ES-I3 (cell line): ENCODE results near the gene PASK.

ENCODE experiments used
- H3K36me3 ChIP-seq: 2 replicates; pipeline ENCODE4 v1.6.1; 2013; ENCODE audit warnings: mild to moderate bottlenecking, low read length, control low read depth, moderate library complexity; ENCODE audit not compliant: insufficient read depth
- H3K4me1 ChIP-seq: 2 replicates; pipeline ENCODE4 v1.6.1; 2013; ENCODE audit warnings: mild to moderate bottlenecking, control low read depth, low read length; ENCODE audit not compliant: insufficient read depth
- H3K9ac ChIP-seq: 2 replicates; pipeline ENCODE4 v1.6.1; 2013; ENCODE audit warnings: low read depth, mild to moderate bottlenecking, low read length, moderate library complexity
- H3K9me3 ChIP-seq: 2 replicates; pipeline ENCODE4 v1.6.1; 2013; ENCODE audit warnings: mild to moderate bottlenecking, low read length, moderate library complexity; ENCODE audit not compliant: control insufficient read depth, insufficient read depth

The PASK gene

DNA sequence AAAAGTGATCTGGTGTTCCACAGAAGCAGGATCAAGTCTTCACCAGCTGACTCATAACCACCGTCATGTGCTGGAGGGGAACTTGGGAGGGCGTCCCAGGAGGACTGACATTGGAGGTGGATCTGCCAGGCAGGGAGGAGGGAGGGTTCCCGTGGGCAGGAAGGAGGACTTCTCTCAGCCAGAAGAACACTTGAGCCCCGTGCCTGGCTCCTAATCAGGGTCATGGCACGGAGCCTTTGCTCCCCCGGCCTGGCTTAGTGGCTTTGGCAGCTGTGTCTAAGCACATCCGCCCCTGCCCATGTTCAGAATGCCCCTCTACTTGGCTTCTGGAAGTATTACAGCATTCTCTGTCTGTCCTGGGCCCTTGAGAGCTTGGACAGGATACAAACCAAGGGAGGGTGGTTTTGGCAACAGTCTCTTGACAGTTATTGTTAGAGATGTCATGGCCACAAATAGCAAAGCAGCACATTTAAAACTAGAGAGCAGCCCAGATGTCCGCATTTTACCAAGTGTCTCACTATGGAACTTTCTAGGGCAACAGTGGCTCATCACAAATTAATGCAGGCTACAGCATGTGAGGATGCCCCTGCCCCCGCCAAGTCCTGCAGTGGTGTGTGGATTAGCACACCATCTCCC lies 12.5 kb upstream of the PASK start:
- Histone ChIP-seq H3K4me1 (no peaks in the 10 kb centered on the region), H3K9ac (no peak overlapping the region), H3K9me3 (no peaks in the 10 kb centered on the region), H3K36me3 (no peaks in the 10 kb centered on the region; the same call in none of the 2 replicates)

DNA sequence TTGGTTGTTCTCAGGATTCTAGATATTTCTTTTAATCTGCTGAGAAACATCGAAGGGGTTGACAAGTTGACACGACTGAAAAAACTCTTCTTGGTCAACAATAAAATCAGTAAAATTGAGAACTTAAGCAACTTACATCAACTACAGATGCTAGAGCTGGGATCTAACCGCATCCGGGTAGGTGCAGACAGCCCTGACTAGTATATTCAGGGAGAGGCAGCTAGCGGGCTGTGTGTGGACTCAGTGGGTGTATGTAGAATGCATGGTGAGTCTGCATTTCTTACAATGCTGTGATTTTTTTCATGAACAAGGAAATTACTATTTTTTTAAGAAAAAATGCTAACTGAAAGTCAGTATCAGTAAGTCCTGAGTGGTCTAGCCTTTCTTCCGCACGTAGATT lies 11.0 kb upstream of the PASK start:
- Histone ChIP-seq H3K9me3 (no peaks in the 10 kb centered on the region), H3K9ac (no peak overlapping the region), H3K36me3 (no peaks in the 10 kb centered on the region; the same call in none of the 2 replicates), H3K4me1 (no peaks in the 10 kb centered on the region)

DNA sequence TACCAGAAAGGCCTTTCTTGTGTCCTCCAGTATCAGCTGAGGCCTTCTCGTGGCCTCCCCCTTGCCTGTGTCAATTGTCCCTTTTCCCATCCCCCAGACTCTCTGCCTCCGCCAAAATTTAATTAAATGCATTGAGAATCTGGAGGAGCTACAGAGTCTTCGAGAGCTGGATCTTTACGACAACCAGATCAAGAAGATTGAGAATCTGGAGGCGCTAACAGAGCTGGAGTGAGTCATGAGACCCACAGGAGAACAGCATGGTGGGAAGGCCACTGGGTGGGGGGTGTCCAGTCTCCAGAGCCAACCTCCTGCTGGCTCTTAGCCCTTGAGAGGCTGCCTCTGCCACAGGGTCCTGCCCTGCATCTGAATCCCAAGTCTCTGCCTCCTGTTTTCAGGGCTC lies 9.8 kb upstream of the PASK start:
- Histone ChIP-seq H3K4me1 (no peaks in the 10 kb centered on the region), H3K36me3 (no peaks in the 10 kb centered on the region; the same call in none of the 2 replicates), H3K9ac (no peak overlapping the region), H3K9me3 (no peaks in the 10 kb centered on the region)

DNA sequence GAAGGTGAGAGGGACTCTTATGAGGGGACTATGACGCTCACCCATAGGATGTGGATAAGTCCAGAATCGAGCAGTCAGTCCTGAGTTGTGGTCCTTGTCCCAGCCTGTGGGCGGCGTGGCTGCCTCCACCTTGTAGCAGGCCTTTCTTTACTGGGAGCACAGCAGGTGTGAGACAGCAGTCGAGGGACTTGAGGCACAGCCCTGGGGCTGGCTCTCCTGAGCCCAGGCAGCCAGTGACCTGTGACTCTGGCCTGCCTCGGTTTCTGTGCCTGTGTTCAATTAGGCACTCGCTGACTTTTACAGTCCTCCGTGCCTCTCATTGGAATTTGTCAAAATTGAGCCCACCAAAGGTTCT lies 9.3 kb upstream of the PASK start:
- Histone ChIP-seq H3K4me1 (no peaks in the 10 kb centered on the region), H3K36me3 (no peaks in the 10 kb centered on the region; the same call in none of the 2 replicates), H3K9me3 (no peaks in the 10 kb centered on the region), H3K9ac (no peak overlapping the region)

DNA sequence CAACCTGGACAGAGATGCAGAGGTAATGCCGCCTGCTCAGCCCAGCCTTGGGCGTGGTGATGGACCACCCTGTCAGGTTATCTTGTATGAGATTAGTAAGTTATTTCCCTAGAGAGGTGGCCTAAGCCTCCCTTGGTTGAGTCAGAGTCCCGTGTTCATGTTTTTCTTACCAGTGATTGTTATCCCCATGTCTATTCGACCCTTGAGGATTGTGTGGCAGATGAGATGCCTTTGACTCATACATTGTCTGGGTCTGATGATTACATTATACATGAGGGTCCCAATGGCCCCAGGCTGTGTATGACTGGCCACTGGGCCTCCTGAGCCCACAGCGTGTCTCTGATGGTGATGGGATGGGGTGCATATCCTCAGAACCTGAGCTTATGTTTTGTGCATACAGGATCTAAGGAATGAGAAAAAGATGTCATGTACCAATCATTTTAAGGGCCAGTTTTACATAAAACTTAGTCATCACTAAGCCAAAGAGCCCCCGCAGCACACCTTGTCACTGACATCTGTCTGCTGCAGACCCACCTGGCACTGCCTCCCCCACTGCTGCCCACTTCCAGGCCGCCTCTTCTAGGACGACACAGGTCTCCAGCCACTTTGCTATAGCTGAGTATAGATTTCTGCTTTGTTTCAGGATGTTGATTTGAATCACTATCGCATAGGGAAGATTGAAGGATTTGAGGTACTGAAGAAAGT lies 8.7 kb upstream of the PASK start:
- Histone ChIP-seq H3K9me3 (no peaks in the 10 kb centered on the region), H3K36me3 (no peaks in the 10 kb centered on the region; the same call in none of the 2 replicates), H3K9ac (no peak overlapping the region), H3K4me1 (no peaks in the 10 kb centered on the region)

DNA sequence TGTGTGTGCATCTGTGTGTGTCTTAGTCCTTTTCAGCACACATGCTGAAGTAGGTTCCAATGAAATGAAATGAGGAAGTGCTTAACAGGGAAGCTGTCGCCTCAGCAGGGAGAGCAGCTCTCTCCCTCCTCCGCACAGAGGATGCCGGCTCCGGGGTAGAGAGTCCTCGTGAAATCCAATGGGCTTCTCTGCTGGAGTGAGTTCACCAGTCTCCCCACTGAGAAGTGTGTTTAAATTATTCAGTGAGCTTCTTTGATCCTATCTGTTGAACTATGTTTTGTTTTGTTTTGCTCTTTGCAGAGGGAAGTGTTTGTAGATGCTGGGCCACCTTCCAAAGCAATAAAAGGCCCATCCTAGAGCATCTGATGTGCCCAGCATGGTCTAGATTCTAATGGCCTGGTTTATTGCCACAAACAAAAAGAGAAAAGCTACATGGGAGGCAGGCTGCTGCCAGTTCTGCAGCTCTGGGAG lies 7.7 kb upstream of the PASK start:
- no peaks in the 10 kb centered on the region for H3K4me1 ChIP-seq

DNA sequence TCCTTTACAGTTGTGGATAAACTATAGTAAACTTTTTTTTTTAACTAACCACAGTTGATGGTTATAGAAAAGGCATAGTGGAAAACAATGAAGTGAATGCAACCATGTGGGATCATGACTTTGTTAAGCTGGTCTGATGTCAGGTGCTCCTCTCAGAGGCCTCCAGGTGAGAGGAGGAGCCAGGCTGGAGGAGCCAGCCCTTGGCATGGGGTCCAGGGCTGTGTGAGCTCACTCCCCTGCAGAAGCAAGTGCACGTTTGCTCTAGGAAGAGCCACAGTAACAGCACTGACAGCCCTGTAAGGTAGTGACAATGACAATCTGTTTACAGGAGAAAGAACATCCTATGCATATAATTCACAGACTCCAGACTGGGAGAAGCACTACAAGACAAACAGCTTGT lies 6.7 kb upstream of the PASK start:
- no peaks in the 10 kb centered on the region for H3K4me1 ChIP-seq
- H3K9me3 ChIP-seq, result no peaks in the 10 kb centered on the region
- H3K36me3 ChIP-seq, result no peaks in the 10 kb centered on the region; the same call in none of the 2 replicates
- H3K9ac ChIP-seq, result no peak overlapping the region

More for the DNA sequence above, 7.7 kb upstream of the PASK start:
- Histone ChIP-seq H3K36me3 (no peaks in the 10 kb centered on the region; the same call in none of the 2 replicates), H3K9me3 (no peaks in the 10 kb centered on the region), H3K9ac (no peak overlapping the region)

DNA sequence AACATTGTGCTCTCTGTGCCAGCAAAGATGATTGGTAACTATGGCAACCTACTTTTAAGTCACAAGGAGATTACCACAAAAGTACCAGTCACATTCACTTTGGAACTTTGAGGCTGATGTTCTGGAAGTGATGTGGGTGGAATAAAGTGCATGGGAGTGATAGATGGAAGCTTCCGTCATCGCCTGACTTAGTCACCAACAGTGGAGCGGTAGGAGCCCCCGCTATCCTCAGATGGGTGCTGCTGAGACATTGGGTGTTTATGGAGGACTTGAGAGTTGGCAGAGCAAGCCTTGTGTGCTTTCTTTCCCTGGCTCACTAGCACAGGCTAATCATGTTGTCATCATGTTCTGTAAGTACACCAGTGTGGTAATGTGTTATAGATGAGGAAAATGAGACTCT lies 5.6 kb upstream of the PASK start:
- no peak overlapping the region for H3K9ac ChIP-seq
- H3K9me3 ChIP-seq, result no peaks in the 10 kb centered on the region
- H3K4me1 ChIP-seq, result no peaks in the 10 kb centered on the region
- H3K36me3 ChIP-seq, result no peaks in the 10 kb centered on the region; the same call in none of the 2 replicates

DNA sequence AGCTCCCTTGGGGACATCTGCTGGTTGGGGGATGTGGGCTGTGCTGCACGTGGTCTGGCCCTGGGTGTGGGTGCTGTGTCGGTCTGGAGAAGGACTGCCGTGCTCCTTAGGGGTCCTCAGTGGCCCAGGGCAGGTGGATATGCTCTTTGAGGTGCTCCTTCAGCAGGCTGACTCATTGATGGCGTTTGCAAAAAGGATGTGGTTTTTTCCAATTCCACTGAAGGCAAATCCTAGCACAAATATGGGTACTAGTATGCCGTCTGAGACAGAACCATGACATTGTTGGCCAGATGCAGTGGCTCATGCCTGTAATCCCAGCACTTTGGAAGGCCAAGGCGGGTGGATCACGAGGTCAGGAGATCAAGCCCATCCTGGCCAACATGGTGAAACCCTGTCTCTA lies 4.3 kb upstream of the PASK start:
- H3K9ac ChIP-seq, result no peak overlapping the region
- H3K36me3 ChIP-seq, result no peaks in the 10 kb centered on the region; the same call in 1 of the 2 replicates
- no peaks in the 10 kb centered on the region for H3K4me1 ChIP-seq
- H3K9me3 ChIP-seq, result no peaks in the 10 kb centered on the region

DNA sequence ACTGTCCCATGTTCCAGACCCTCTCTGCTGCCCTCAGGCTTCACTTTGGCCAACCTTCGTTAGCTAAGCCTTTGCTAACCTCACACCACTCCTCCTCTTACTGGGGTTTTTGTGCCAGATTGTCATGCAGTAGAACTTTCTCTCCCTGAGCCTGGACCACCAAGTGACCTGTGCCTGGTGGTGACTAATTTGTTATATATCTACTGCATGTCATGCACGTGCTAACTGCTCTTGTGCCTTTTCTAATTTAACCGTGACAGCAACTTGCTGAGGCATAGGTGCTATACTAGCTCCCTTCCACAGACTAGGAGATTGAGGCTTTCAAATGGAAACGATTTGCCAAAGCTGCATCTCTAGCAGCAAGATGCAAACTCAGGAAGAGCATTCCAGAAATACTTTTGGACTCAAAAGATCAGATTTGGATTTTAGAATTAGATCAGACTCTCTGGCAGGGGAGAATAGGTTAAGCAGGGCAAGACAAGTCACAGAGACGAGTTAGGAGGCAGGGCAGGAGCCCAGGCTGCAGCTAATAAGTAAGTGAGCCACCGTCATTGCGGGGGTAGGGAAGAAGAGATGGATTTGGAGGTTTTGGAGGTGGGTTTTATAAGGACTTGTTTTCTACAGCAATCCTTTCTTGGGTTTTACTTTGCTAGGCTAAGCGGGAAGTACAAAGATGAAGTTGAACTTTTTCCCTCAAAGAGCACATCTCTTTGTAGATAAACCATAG lies 2.8 kb upstream of the PASK start:
- Histone ChIP-seq H3K36me3 (no peaks in the 10 kb centered on the region), H3K9ac (no peak overlapping the region), H3K9me3 (no peaks in the 10 kb centered on the region), H3K4me1 (peaks cover 6% of the 10 kb centered on the region; the same call in 1 of the 2 replicates)

DNA sequence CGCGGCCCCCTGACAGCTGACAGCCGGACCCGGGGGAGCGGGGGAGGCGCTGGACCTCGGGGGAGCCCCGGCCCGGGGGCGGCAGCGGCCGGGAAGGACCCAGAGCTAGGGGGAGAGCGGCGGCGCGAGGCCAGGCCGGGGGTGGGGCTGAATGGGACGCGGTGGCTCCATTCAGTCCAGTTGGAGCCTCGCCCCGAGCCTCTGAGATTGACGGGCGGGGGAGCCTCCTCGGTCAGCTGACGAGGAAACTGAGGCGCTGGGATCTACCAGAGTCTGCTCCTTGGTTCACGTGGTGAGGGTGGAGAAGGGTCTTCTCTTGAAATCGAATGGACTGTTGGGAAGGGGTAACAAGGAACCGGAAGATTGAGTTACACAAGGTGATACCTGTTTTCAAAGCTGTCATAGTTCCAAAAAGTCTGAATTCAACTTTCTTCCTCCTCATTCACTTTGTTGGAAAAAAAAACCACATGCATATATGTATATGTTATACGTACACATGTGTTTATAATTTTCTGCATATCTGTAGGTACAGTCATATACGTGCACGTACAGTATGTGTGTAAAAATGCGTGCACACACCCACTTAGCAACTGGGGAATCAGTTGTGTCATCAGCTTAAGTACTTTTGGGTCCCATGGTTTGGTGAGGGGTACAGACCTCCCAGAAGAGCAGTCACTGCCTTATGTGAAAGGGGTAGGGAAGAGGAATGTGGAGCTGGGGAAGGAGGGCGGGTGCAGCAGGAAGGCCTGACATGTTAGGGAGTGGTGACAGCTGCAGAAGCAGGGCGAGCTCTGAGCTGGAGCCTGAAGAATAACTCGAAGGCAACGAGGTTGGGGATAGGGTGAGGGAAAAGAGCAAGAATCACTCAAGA lies 1.6 kb upstream of the PASK start:
- peak overlapping the region; percentile 89 for H3K9ac ChIP-seq
- H3K36me3 ChIP-seq, result no peaks in the 10 kb centered on the region
- no peaks in the 10 kb centered on the region for H3K9me3 ChIP-seq
- peaks cover 6% of the 10 kb centered on the region; the same call in 1 of the 2 replicates for H3K4me1 ChIP-seq

DNA sequence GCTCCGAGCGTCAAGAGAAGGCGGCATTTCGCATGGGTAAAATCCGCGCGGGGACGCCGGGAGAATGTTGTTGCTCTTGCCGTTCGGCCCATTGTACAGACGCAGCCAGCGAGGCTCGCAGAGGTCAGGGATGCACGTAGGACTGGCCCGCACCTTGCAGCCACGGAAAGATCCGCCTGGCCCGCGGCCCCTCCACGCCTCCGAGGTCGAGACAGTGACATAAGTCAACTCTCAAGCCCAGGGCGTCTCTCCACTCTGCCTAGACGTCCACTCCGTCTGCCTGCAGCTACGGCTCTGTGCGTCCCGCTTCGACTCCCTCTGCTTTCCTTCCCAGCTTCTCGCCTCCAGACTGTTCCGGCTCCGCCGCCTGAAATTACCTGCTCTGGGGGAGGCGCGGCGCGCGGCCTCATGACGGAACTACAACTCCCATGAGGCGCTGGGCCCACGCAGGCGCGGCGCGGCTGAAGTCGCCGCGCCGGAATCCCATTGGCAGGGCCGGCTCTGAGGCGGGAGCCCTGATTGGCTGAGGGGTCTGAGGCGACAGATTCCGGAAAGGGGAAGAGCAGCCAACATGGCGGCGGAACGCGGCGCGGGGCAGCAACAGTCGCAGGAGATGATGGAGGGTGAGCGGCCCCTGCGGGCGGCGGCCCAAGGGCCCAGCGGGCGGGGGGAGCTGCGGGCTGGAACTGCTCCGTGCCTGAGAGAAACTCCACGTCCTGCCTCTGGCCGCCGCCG lies 820 bp upstream of the PASK start, which contains the start of gene PPP1R7:
Gene PPP1R7 (plus strand): TSS at position 543 of the 735 bp plus-strand sequence. CDS start 29 bp downstream, at position 572.
- Histone ChIP-seq H3K36me3 (no peaks in the 10 kb centered on the region), H3K9ac (peak within 1 kb of the TSS; percentile 89), H3K9me3 (no peaks in the 10 kb centered on the region), H3K4me1 (peaks cover 6% of the 10 kb centered on the region; the same call in 1 of the 2 replicates)

DNA sequence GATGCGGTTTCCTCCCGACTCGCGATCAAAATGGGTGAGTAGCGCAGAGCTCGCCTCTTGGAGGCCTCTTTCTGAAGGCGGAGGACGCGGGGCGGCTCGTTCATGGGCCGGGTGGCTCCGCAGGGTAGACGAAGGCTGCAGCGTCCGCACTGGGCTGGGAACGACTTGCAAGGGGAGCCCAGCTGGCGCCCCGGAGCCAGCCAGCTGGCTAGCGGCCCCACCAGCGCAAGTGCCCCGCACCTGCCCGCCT lies 328 bp upstream of the PASK start:
- H3K9ac ChIP-seq, result peak overlapping the region; percentile 89; the same call in 1 of the 2 replicates
- peaks cover 6% of the 10 kb centered on the region; the same call in 1 of the 2 replicates for H3K4me1 ChIP-seq
- no peaks in the 10 kb centered on the region for H3K9me3 ChIP-seq
- H3K36me3 ChIP-seq, result no peaks in the 10 kb centered on the region
